Esophagus squamous epithelium (tissue), 5 donors: ENCODE results near the gene KIRREL2. TPM values are rescaled to one million over a fixed set of nuclear protein-coding genes. Genes with fewer than 3 reads are reported as not detected.

ENCODE experiments used
- DNase-seq: peaks from one replicate; lab custom pipeline; 2025; lab: John Stamatoyannopoulos, UW
- H3K27ac ChIP-seq, 4 donors: fragments of 200-600 bp; sonication (generic); one replicate each; pipeline ENCODE4 v1.5.1; 2016 to 2019; ENCODE audit warnings: mild to moderate bottlenecking in 1 of 4
- H3K27me3 ChIP-seq, 4 donors: fragments of 200-600 bp; sonication (generic); 1 replicate in 3 of 4; 2 replicates in 1 of 4; pipeline versions ENCODE4 v1.5.1 to v1.6.0; 2017 to 2021; ENCODE audit warnings: antibody characterized with exemption in 1 of 4
- H3K36me3 ChIP-seq, 3 donors: fragments of 200-600 bp; sonication (generic); one replicate each; pipeline ENCODE4 v1.5.1; 2016 to 2019
- H3K4me1 ChIP-seq, 3 donors: fragments of 200-600 bp; sonication (generic); one replicate each; pipeline ENCODE4 v1.5.1; 2017 to 2019
- H3K4me3 ChIP-seq, 4 donors: fragments of 200-600 bp; sonication (generic); 1 replicate in 3 of 4; 2 replicates in 1 of 4; pipeline ENCODE4 v1.5.1; 2016 to 2019; ENCODE audit warnings: mild to moderate bottlenecking in 2 of 4, moderate library complexity in 1 of 4
- H3K9me3 ChIP-seq, 3 donors: fragments of 200-600 bp; sonication (generic); one replicate each; pipeline ENCODE4 v1.5.1; 2016 to 2019
- POLR2A ChIP-seq, 4 donors: fragments of 450-650 bp; IDR thresholded peaks; one replicate each; pipeline ENCODE4 v1.6.1; 2017; ENCODE audit warnings: antibody characterized with exemption in 4 of 4, mild to moderate bottlenecking in 4 of 4, moderate library complexity in 3 of 4
- WGBS, 2 donors: methylation state at CpG; one replicate each; pipeline ENCODE4 v1.1.5; 2018; 5-methylcytosine and 5-hydroxymethylcytosine counted together
- intact Hi-C: fragments of 100-400 bp; cut with DNase I; formaldehyde crosslinking; loops from one replicate; pipeline ENCODE4 v1.15.0; 2022
- total RNA-seq, 4 donors: library from RNA; depleted of rRNA; stranded (reverse); fragments of >200 nt; gene quantifications; one replicate each; pipeline ENCODE4 v1.1.0, GENCODE V29; 2016
- TF ChIP-seq, protein P1 (sequence below), 6 experiments: fragments of 450-650 bp in 4 of 6; fragments of 200-600 bp in 2 of 6; sonication (generic) in 2 of 6; IDR thresholded peaks; one replicate each; pipeline ENCODE4 v1.5.1; 2016 to 2019; ENCODE audit warnings: antibody characterized with exemption in 6 of 6, mild to moderate bottlenecking in 4 of 6, moderate library complexity in 4 of 6
- donor health status: DM: yes; HTN: yes; CAD: no.

Gene KIRREL2
- total RNA-seq, 4 donors from 2014 or later: 0.57 TPM; not detected in 3

DNA sequence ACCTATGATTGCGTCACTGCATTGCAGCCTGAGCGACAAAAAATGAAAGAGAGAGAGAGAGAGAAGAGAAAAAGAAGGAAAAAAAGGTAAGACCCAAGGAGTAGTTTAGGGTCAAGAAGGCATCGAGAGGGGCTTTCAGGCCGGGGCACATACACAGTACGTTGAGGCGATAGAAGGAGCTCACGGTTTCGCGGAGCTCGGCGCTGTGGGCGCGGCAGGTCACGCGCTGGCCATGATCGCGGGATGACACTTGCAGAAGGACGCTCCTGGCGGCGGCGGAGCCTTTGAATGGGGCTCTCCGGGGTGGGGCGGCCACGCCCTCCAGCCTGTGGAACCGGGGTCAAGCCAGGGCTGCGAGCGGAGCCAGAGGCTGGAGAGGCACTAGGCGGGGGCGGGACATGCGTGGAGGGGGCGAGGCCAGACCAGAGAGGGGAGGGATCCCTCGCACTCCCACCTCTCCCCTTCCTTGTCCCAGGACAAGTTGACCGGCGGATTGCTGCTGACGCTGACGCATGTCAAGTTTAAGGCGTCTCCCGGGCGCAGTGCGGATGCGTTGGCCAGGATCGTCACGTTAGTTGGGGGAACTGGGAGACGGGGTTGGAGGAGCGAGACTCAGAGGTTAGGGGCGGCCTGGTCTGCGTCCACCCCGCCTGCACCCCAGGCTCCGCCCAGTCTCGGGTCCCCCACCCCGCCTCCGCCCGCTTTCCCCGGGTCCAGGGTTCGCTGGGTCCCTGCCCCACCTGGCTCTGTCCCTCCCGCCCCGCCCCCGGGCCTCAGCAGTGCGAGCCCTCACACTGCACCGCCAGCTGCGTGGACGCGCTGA lies 11.3 kb upstream of the KIRREL2 start:
- Histone ChIP-seq H3K4me1 (peaks cover 13 to 22% (median 14%) of the 10 kb centered on the region in 3 donors), H3K4me3 (peak overlapping the region in 3 of 4 donors; percentile 10 to 48 (median 28)), H3K27ac (no peak overlapping the region), H3K27me3 (peaks cover 9 to 88% (median 18%) of the 10 kb centered on the region in 4 donors), H3K36me3 (no peaks in the 10 kb centered on the region), H3K9me3 (no peaks in the 10 kb centered on the region)
- no peak for TF ChIP-seq POLR2A (IDR thresholded peaks at IDR 0.05)
- TF ChIP-seq, protein P1, sequence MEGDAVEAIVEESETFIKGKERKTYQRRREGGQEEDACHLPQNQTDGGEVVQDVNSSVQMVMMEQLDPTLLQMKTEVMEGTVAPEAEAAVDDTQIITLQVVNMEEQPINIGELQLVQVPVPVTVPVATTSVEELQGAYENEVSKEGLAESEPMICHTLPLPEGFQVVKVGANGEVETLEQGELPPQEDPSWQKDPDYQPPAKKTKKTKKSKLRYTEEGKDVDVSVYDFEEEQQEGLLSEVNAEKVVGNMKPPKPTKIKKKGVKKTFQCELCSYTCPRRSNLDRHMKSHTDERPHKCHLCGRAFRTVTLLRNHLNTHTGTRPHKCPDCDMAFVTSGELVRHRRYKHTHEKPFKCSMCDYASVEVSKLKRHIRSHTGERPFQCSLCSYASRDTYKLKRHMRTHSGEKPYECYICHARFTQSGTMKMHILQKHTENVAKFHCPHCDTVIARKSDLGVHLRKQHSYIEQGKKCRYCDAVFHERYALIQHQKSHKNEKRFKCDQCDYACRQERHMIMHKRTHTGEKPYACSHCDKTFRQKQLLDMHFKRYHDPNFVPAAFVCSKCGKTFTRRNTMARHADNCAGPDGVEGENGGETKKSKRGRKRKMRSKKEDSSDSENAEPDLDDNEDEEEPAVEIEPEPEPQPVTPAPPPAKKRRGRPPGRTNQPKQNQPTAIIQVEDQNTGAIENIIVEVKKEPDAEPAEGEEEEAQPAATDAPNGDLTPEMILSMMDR (IDR thresholded peaks at IDR 0.05): no peak
- DNase-seq: no peak
- 5 to 17% methylated on average over 17 to 35 of the region's 63 CpGs for WGBS, 2 donors
- intact Hi-C loops: no loop called here

DNA sequence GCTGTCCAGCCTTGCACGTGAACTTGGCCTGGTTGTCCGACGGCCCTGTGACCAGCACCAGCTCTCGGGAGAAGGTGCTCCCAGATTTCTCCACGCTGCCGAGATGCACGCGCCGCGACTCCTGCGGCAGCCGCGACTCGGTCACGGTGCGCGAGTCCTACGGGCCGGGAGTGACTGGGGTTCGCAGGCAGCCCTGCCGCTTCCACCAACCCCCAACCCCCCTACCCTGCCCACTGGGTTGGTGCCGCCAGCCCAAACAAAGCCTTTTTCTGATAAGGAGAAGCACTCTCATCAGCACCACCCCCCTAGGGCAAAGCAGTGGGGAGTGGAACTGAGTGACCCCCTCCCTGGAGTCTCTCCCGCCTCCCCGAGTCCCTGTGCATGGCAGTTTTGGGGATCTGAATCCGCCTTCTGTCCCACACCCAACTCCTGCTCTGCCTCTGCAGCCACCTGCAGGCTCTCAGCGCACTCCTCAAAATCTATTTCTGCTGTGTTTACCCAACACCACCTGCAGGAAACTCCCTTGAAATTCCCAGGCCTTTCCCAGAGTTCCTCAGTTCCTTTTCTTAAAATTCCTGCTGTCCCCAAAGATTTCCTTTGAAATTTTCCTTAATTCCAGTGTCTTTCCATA lies 10.6 kb upstream of the KIRREL2 start:
- WGBS, 2 donors: 0 to 6% methylated on average over 2 to 3 of the region's 26 CpGs
- Histone ChIP-seq H3K9me3 (no peaks in the 10 kb centered on the region), H3K36me3 (no peaks in the 10 kb centered on the region), H3K4me1 (peaks cover 13 to 22% (median 14%) of the 10 kb centered on the region in 3 donors), H3K4me3 (peak overlapping the region in 3 of 4 donors; percentile 10 to 48 (median 28)), H3K27me3 (peaks cover 9 to 95% (median 18%) of the 10 kb centered on the region in 4 donors), H3K27ac (no peak overlapping the region)
- no peak for DNase-seq
- intact Hi-C loops: no loop called here
- TF ChIP-seq, protein P1 (IDR thresholded peaks at IDR 0.05): no peak
- no peak for TF ChIP-seq POLR2A (IDR thresholded peaks at IDR 0.05)

DNA sequence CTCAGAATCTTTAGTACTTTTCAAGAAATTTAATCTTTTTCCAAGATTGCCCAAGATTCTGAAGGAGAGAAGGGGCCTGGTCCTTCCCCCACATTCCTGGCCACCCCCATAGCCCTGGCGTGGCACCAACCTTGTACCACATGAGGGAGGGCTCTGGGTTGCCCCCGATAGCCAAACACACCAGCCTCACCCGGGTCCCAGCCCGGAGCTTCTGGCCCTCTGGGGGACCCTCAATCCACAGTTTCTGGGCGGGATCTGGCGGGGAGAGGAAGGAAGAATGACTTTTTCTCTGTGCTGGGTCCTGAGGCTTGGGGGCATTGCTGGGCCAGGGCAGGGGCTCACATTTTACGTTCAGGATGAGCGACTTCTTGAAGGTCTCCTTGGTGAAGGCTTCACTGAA lies 8.8 kb upstream of the KIRREL2 start:
- H3K27me3 ChIP-seq: peaks cover 9 to 95% (median 18%) of the 10 kb centered on the region in 4 donors
- no peaks in the 10 kb centered on the region for H3K36me3 ChIP-seq
- H3K9me3 ChIP-seq: no peaks in the 10 kb centered on the region
- H3K4me3 ChIP-seq: no peak overlapping the region
- peaks cover 13 to 22% (median 14%) of the 10 kb centered on the region in 3 donors for H3K4me1 ChIP-seq
- H3K27ac ChIP-seq: no peak overlapping the region
- 83 to 100% methylated on average over 1 to 4 of the region's 8 CpGs for WGBS, 2 donors
- DNase-seq: no peak
- intact Hi-C loops: no loop called here
- TF ChIP-seq POLR2A (IDR thresholded peaks at IDR 0.05): no peak
- TF ChIP-seq, protein P1 (IDR thresholded peaks at IDR 0.05): no peak

DNA sequence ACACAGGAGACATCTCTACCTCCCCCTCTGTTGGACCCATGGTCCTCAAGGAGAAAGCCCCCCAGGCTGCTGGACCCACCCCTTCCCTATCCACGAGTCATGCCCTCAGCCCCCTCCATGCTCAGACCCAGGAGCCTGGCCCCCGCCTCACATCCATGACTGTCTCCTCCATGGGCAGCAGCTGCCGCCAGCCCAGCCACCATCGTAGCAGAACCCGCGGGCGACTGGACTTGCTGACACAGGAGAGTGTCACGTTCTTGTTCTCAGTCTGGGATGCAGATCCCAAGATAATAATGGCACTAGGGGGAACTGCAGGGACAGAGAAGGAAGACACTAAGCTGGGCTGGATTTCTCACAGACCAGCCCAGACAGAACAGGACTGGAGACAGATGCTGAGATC lies 8.2 kb upstream of the KIRREL2 start:
- peaks cover 9 to 95% (median 18%) of the 10 kb centered on the region in 4 donors for H3K27me3 ChIP-seq
- TF ChIP-seq, protein P1 (IDR thresholded peaks at IDR 0.05): no peak
- TF ChIP-seq POLR2A (IDR thresholded peaks at IDR 0.05): no peak
- peaks cover 13 to 22% (median 14%) of the 10 kb centered on the region in 3 donors for H3K4me1 ChIP-seq
- no peak for DNase-seq
- intact Hi-C loops: no loop called here
- H3K27ac ChIP-seq: no peak overlapping the region
- H3K36me3 ChIP-seq: no peaks in the 10 kb centered on the region
- 58% methylated on average over 2 of the region's 8 CpGs; no CpG with 5 or more reads in 1 of the 2 donors for WGBS, 2 donors
- H3K4me3 ChIP-seq: no peak overlapping the region
- no peaks in the 10 kb centered on the region for H3K9me3 ChIP-seq
